ENCODE data around the gene STOM.

Gene STOM

GRCh38 chr9:121328476-121328875, 41.6 kb downstream of the STOM start (continued):
- TF ChIP-seq ZNF202 (tag by site-specific recombination; IDR thresholded peaks at IDR 0.05; ENCODE audit: borderline replicate concordance) (no peak), HOXA7 (CRISPR knock-in tag; IDR thresholded peaks at IDR 0.05; ENCODE audit: borderline replicate concordance) (no peak)

DNA sequence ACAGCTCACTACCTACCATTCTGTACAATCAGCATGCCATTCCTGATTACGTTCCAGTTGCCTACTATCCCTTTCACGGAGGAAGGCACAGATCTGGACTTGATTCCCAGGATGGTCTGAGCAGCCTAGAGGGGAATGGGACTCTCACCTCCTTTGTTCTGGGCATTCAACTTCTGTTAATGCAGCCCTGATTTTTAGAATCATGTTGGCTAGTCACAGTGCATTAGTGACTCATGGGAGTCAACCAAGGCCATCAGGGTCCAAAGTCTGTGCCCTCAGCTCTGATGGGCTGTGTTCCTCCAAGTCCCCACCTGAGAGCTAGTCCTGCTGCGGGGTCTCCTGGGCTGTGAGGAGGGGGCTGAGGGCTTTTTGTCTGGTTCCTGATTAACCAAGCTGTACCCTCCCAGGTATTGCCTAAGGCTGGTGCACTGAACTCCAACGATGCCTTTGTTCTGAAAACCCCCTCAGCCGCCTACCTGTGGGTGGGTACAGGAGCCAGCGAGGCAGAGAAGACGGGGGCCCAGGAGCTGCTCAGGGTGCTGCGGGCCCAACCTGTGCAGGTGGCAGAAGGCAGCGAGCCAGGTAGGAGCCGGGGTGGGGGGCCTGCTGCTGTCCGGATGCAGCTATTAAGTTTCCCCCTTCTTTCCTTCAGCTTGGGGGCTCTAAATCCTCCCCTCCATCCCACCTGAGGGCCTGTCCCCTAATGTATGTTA, 43.0 kb downstream of the STOM start:
- TF ChIP-seq HIC1 (tag by site-specific recombination; IDR thresholded peaks at IDR 0.05) (no peak), ZNF777 (tag by site-specific recombination; IDR thresholded peaks at IDR 0.05; ENCODE audit: borderline replicate concordance) (no peak), ZNF112 (tag by site-specific recombination; IDR thresholded peaks at IDR 0.05) (no peak), ZNF843 (tag by site-specific recombination; IDR thresholded peaks at IDR 0.05) (no peak), YY1 (tag by site-specific recombination; IDR thresholded peaks at IDR 0.05) (no peak), ZNF311 (tag by site-specific recombination; IDR thresholded peaks at IDR 0.05; ENCODE audit: borderline replicate concordance) (no peak), ZNF670 (tag by site-specific recombination; IDR thresholded peaks at IDR 0.05; ENCODE audit: low read depth) (no peak), IKZF3 (tag by site-specific recombination; IDR thresholded peaks at IDR 0.05) (no peak), ZNF155 (tag by site-specific recombination; IDR thresholded peaks at IDR 0.05) (no peak), ZNF394 (tag by site-specific recombination; IDR thresholded peaks at IDR 0.05; ENCODE audit: borderline replicate concordance) (no peak), ZNF513 (tag by site-specific recombination; IDR thresholded peaks at IDR 0.05) (no peak), ZNF433 (tag by site-specific recombination; IDR thresholded peaks at IDR 0.05; ENCODE audit: low read depth) (no peak), ZNF423 (tag by site-specific recombination; IDR thresholded peaks at IDR 0.05) (no peak), BCL11A (tag by site-specific recombination; IDR thresholded peaks at IDR 0.05; ENCODE audit: low read depth) (no peak)
- TF ChIP-seq, protein P1, sequence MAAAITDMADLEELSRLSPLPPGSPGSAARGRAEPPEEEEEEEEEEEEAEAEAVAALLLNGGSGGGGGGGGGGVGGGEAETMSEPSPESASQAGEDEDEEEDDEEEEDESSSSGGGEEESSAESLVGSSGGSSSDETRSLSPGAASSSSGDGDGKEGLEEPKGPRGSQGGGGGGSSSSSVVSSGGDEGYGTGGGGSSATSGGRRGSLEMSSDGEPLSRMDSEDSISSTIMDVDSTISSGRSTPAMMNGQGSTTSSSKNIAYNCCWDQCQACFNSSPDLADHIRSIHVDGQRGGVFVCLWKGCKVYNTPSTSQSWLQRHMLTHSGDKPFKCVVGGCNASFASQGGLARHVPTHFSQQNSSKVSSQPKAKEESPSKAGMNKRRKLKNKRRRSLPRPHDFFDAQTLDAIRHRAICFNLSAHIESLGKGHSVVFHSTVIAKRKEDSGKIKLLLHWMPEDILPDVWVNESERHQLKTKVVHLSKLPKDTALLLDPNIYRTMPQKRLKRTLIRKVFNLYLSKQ (tag by site-specific recombination; IDR thresholded peaks at IDR 0.05; ENCODE audit: borderline replicate concordance): no peak
- POLR2A ChIA-PET: no interaction called here
- Histone ChIP-seq H3K4me3 (ENCODE audit: low read depth, low read length) (no peak overlapping the region), H3K4me1 (ENCODE audit: control insufficient read depth, insufficient read depth, low read length) (no peaks in the 10 kb centered on the region), H3K27ac (ENCODE audit: extremely low read depth, low read depth, low read length) (no peak overlapping the region), H3K36me3 (ENCODE audit: control insufficient read depth in 2 of 2, insufficient read depth in 1 of 2, low read length in 2 of 2) (peaks cover 0 to 63% of the 10 kb centered on the region in 2 experiments; a peak in 1 of 3 replicates), H3K9me3 (ENCODE audit: control insufficient read depth, insufficient read depth, low read depth, low read length) (no peaks in the 10 kb centered on the region)
- CTCF ChIA-PET: interaction anchor here (1.4 kb wide), 2 partner anchors 73 to 114 kb away, joined by 6 to 7 read pairs; no protein-coding TSS in a partner anchor
